ENCODE results near the gene SGF29.
"Not testable (repeated sequence)": the region's sequence is repeated elsewhere in the genome, so short reads cannot be mapped to it uniquely, and the experiment has no call there.

- not testable (repeated sequence) for TF ChIP-seq CTCF (IDR thresholded peaks at IDR 0.05; ENCODE audit: insufficient read depth, low read depth, low read length); EZH2 (IDR thresholded peaks at IDR 0.05; ENCODE audit: insufficient read depth, low read length)
These were observed 68.9 kb downstream of the SGF29 start for GRCh38 chr16:28622532-28623171.
